MCF 10A (cell line): Measurements from ENCODE around the gene SNX32. TPM values are rescaled to one million over a fixed set of nuclear protein-coding genes. Genes with fewer than 3 reads are reported as not detected.

Source experiments
- BruUV-seq: library from RNA; stranded (reverse); fragments of 400-500 nt; replicated peaks from 2 replicates; lab custom pipeline; 2021; lab: Mats Ljungman, UMichigan
- CTCF ChIA-PET: fragments of 300-600 bp; sonication (Branson Sonifier 250); formaldehyde crosslinking; extraction: SDS; loops from one replicate; lab custom pipeline; 2021; ENCODE audit warnings: antibody characterized with exemption, inconsistent platforms; lab: Yijun Ruan, JAX
- POLR2A ChIA-PET: fragments of 300-600, 350-650 bp; sonication (Branson Sonifier 250); formaldehyde crosslinking; extraction: SDS; loops from one replicate; lab custom pipeline; 2020; ENCODE audit warnings: antibody characterized with exemption, inconsistent platforms; lab: Yijun Ruan, JAX
- DNase-seq: peaks from one replicate; pipeline ENCODE4 v3.0.0-alpha.2; 2018; ENCODE audit not compliant: unreplicated experiment
- H3K27ac Mint-ChIP-seq: one replicate; pipeline ENCODE4 v1.8.0; 2022; ENCODE audit warnings: mild to moderate bottlenecking, low read depth, mixed read lengths; ENCODE audit not compliant: unreplicated experiment
- H3K27me3 Mint-ChIP-seq: one replicate; pipeline ENCODE4 v1.8.0; 2022; ENCODE audit warnings: mixed read lengths; ENCODE audit not compliant: insufficient read depth, unreplicated experiment
- H3K36me3 Mint-ChIP-seq: one replicate; pipeline ENCODE4 v1.8.0; 2022; ENCODE audit warnings: mild to moderate bottlenecking, moderate library complexity, mixed read lengths; ENCODE audit not compliant: insufficient read depth, unreplicated experiment
- H3K4me1 Mint-ChIP-seq: one replicate; pipeline ENCODE4 v1.8.0; 2022; ENCODE audit warnings: mixed read lengths; ENCODE audit not compliant: insufficient read depth, unreplicated experiment
- H3K4me3 Mint-ChIP-seq: one replicate; pipeline ENCODE4 v1.8.0; 2022; ENCODE audit warnings: mild to moderate bottlenecking, moderate library complexity, mixed read lengths; ENCODE audit not compliant: unreplicated experiment
- H3K9me3 Mint-ChIP-seq: one replicate; pipeline ENCODE4 v1.8.0; 2022; ENCODE audit warnings: mixed read lengths; ENCODE audit not compliant: unreplicated experiment
- intact Hi-C: fragments of 100-400 bp; cut with micrococcal nuclease; formaldehyde crosslinking; loops from 2 replicates; pipeline ENCODE4 v1.14.1; 2022
- total RNA-seq: library from RNA; stranded (reverse); gene quantifications from 2 replicates; pipeline ENCODE4 v1.2.3, GENCODE V29; 2022
- TF ChIP-seq, protein P1 (sequence below): fragments of 200-600 bp; IDR thresholded peaks from one replicate; pipeline ENCODE4 v1.8.0; 2022; ENCODE audit warnings: antibody characterized with exemption, mild to moderate bottlenecking; ENCODE audit not compliant: unreplicated experiment

SNX32 gene
- total RNA-seq, 1 experiment from 2014 or later = not detected

DNA sequence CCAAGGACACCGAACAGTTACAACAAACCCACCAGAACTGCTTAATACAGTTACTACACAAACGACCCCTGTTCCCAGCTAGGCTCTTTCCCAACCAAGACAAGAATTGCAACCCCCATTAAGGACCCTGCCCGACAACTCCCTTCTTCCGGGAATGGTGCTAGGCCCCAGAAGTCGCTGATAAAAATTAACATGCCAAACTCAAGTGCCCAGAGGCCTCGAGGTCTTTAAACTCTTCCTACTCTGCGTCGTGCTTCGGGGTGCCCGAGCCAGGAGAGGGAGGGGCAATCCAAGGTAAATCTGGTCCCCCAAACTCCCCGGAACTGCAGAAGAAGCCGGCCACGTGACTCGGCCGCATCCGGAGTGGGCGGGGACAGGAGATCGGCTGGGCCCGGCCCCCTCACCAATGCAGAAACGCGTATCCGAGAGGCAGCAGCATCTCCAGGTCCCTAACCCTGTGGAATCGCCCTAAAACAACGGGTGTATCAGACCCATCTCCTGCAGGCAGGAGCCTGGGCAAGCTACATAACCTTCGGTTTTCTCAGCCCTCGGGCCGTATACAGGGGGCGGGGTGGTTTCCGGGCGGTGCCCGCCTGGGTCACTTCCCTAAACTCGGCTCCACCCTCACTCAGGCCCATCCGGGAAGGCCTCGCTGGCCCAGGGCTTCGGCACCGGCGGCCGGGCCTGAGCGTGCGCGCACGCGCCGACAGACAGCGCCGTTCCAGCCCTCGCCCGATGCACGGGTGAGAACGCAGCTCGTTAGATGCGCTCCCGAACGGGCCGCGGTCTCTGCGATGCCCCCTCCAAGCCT is 23.1 kb downstream of the SNX32 start:
- intact Hi-C loops = no loop called here
- H3K4me1 Mint-ChIP-seq = peaks cover 29% of the 10 kb centered on the region
- CTCF ChIA-PET = interaction anchor here (0.6 to 0.9 kb wide), 3 partner anchors 11 to 245 kb away, joined by 3 read pairs; no protein-coding TSS in a partner anchor
- peaks cover 55% of the 10 kb centered on the region for H3K36me3 Mint-ChIP-seq
- no peaks in the 10 kb centered on the region for H3K27me3 Mint-ChIP-seq
- POLR2A ChIA-PET = interaction anchor here (0.6 to 6.2 kb wide), 16 partner anchors 10 to 1725 kb away, joined by 3 to 181 read pairs (median 5); partner anchors contain the start of genes AP5B1, BANF1, CCDC85B and EIF1AD
- BruUV-seq = no TSS peak
- peak; percentile 72 for DNase-seq
- peak overlapping the region; percentile 83 for H3K4me3 Mint-ChIP-seq
- H3K27ac Mint-ChIP-seq = peak overlapping the region; percentile 94
- no peaks in the 10 kb centered on the region for H3K9me3 Mint-ChIP-seq
- TF ChIP-seq, protein P1, sequence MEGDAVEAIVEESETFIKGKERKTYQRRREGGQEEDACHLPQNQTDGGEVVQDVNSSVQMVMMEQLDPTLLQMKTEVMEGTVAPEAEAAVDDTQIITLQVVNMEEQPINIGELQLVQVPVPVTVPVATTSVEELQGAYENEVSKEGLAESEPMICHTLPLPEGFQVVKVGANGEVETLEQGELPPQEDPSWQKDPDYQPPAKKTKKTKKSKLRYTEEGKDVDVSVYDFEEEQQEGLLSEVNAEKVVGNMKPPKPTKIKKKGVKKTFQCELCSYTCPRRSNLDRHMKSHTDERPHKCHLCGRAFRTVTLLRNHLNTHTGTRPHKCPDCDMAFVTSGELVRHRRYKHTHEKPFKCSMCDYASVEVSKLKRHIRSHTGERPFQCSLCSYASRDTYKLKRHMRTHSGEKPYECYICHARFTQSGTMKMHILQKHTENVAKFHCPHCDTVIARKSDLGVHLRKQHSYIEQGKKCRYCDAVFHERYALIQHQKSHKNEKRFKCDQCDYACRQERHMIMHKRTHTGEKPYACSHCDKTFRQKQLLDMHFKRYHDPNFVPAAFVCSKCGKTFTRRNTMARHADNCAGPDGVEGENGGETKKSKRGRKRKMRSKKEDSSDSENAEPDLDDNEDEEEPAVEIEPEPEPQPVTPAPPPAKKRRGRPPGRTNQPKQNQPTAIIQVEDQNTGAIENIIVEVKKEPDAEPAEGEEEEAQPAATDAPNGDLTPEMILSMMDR = no peak

DNA sequence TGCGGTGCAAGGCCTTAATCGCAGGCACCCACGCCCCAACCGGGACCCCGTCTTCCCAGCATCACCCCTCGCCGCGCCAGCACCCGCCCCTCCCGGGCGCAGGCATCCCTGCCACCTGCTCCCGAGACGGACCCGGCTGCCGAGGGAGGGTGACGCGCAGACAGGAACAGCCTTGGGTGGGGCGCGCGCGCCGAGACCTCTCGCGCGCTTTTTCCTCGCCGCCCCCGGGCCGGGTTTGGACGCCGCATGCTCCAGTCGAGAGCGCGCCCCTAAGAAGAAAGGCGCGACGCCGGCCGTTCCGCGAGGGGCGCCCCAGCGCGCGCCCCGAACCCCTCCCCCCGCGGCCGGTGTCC is 23.7 kb downstream of the SNX32 start:
- H3K27me3 Mint-ChIP-seq = no peaks in the 10 kb centered on the region
- BruUV-seq = no TSS peak
- CTCF ChIA-PET = interaction anchor here (0.7 to 0.9 kb wide), 2 partner anchors 46 to 246 kb away, joined by 3 read pairs; no protein-coding TSS in a partner anchor
- peaks cover 31% of the 10 kb centered on the region for H3K4me1 Mint-ChIP-seq
- peak overlapping the region; percentile 94 for H3K27ac Mint-ChIP-seq
- H3K4me3 Mint-ChIP-seq = peak overlapping the region; percentile 83
- no peaks in the 10 kb centered on the region for H3K9me3 Mint-ChIP-seq
- intact Hi-C loops = no loop called here
- TF ChIP-seq, protein P1 = no peak
- no peak for DNase-seq
- peaks cover 56% of the 10 kb centered on the region for H3K36me3 Mint-ChIP-seq
- POLR2A ChIA-PET = interaction anchor here (0.6 to 6.2 kb wide), 26 partner anchors 9 to 1725 kb away, joined by 3 to 181 read pairs (median 5); partner anchors contain the start of genes AP5B1, BANF1, C11orf68 and CCDC85B

DNA sequence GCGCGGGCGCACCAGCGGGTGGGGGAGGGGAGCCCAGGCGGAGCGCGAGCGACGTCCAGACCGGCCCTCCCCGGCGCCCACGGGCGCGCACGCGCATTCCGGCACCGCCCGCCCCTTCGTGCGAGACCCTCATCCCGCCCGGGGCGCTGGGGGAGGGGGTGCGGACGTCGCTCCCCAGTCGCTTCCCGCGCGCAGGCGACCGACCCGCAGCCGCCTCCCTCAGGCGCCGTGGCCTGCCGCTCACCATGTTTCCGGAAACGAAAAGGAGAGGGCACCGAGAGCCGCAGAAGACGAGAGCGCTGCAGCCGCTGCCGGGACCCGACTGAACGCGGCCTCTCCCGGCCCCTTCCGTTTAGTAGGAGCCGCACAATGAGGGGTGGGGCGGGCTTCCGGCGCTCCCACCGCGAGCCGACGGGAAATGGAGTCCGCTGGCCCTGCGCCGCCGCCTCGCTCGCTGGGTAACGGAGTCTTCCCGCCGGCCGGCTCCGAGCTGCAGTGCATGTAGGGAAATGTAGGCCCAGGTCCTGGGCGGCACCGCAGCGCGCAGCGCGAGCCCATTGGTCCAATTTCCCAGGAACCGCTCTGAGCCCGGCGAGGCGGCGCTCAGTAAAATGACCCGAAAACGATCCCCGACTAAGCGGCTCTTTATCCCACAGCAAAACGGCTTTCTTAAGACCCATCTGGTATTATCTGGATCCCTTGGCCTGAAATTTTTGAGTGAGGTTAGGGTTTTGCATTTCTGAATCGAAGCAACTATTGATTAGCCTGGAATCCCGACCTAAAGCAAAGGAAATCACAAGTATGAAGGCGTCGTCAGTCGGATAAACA is 24.3 kb downstream of the SNX32 start, which contains the start of gene CFL1:
Gene CFL1 (minus strand): TSS at position 328 of the 828 bp plus-strand sequence. CDS start 81 bp downstream, at position 247.
- Mint-ChIP-seq H3K36me3 (peaks cover 55% of the 10 kb centered on the region), H3K4me1 (peaks cover 37% of the 10 kb centered on the region), H3K27ac (peak within 1 kb of the TSS; percentile 94), H3K27me3 (no peaks in the 10 kb centered on the region), H3K9me3 (no peaks in the 10 kb centered on the region), H3K4me3 (peak within 1 kb of the TSS; percentile 83)
- DNase-seq = peak; percentile 97
- ChIA-PET POLR2A (interaction anchor here (0.6 to 6.2 kb wide), 38 partner anchors 9 to 679 kb away, joined by 3 to 181 read pairs (median 5); partner anchors contain the start of genes AP5B1, BANF1, C11orf68 and CCDC85B), CTCF (interaction anchor here (0.6 to 4.0 kb wide), 5 partner anchors 9 to 256 kb away, joined by 3 to 41 read pairs (median 4); no protein-coding TSS in a partner anchor)
- no TSS peak for BruUV-seq
- intact Hi-C loops = no loop called here
- TF ChIP-seq, protein P1 = no peak
